HG03457 (cell line): ENCODE data around the gene TMEM184A.
"Not testable (repeated sequence)": the region's sequence is repeated elsewhere in the genome, so short reads cannot be mapped to it uniquely, and the experiment has no call there.

Source experiments
- ATAC-seq: cut with Tn5 transposase; IDR thresholded peaks from one replicate; pipeline ENCODE4 v1.9.1; 2021; ENCODE audit warnings: moderate number of reproducible peaks; ENCODE audit not compliant: unreplicated experiment

TMEM184A gene

GRCh38 chr7:1529383-1530116 is 26.5 kb downstream of the TMEM184A start:
- no peak for ATAC-seq

GRCh38 chr7:1526271-1526754 is 29.7 kb downstream of the TMEM184A start:
- ATAC-seq = no peak

GRCh38 chr7:1525409-1525808 is 30.6 kb downstream of the TMEM184A start:
- no peak for ATAC-seq

- ATAC-seq = no peak
These were observed 32.2 kb downstream of the TMEM184A start for GRCh38 chr7:1523844-1524243.

DNA sequence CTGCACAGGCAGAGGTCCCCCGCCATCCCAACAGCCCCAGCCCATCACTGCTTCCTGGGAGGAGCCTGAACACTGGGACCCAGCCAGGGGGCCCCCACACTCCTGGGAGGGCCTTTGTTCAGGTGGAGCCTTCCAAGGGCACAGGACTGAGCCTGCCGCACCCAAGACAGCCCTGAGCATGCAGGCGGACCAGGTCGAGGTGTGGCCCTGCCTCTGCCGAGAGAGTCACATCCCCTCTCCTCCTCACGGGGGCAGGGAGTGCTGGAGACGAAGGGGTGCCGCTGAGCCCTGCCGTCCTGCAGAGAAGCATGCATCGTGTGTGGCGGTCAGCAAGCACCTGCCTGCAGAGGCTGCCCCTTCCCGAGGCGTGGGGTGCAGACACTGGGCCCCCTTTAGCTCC is 32.8 kb downstream of the TMEM184A start:
- ATAC-seq = no peak

GRCh38 chr7:1521456-1521855 is 34.5 kb downstream of the TMEM184A start:
- no peak for ATAC-seq

DNA sequence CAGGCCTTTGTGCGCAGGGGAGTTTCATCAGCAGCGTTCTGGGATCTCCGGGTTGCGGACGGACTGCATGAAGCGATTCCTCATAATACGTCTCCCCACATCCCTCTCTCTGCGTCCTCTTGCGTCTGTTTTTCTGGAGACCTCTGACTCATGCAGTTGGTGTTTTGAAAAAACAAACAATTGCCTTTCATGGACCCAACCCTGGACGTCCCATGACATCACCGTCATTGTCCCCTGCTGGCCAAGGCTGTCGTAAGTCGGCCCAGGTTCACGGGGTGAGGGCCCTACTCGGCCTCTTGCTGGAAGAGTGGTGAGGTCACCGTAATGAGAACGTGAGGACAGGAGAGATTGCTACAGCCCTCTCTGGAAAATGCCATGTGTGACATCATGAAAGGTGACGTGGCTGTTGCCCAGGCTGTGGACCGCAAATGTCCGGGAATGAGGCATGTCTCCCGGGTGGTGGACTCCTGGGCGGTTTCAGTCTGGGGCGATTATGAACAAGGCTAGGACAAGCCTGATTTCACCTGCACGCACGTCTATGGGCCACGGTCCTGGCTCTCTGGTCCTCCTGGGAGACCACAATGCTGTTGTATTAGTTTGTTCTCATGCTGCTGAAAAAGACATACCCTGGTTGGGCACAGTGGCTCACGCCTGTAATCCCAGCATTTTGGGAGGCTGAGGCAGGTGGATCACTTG is 35.3 kb downstream of the TMEM184A start:
- ATAC-seq = no peak

DNA sequence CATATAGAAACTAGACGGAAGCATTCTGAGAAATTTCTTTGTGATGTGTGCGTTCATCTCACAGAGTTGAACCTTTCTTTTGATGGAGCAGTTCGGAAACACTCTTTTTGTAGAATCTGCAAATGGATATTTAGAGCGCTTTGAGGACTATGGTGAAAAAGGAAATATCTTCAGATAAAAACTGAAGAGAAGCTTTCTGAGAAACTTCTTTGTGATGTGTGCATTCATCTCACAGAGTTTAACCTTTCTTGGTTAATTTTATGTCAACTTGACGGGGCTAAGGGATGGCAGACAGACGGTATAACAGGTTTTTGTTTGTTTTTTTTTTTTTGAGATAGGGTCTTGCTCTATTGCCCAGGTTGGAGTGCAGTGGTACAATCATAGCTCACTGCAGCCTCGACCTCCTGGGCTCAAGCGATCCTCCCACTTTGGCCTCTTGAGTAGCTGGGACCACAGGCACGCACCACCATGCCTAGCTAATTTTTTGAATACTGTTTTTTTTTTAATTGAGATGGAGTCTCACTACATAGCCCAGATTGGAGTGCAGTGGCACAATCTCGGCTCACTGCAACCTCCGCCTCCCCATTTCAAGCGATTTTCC is 36.6 kb downstream of the TMEM184A start:
- not testable (repeated sequence) for ATAC-seq

- no peak for ATAC-seq
These were observed 39.3 kb downstream of the TMEM184A start for GRCh38 chr7:1516586-1517251.

DNA sequence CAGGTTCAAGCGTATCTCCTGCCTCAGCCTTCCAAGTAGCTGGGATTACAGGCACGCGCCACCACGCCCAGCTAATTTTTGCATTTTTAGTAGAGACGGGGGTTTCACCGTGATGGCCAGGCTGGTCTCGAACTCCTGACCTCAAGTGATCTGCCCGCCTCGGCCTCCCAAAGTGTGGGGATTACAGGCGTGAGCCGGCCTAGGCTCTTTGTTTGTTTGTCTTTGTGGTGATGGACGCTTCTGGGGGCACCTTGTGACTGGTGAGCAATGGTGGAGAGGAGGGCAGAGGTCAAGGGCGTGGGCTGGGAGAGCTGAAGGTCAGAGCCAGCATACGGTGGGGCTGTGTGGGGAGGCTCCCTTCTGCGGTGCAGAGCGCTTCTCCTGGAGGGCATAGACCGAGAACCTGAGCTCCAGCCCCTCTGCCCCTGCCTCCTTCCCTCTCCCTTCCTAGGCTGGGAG is 40.5 kb downstream of the TMEM184A start:
- not testable (repeated sequence) for ATAC-seq

DNA sequence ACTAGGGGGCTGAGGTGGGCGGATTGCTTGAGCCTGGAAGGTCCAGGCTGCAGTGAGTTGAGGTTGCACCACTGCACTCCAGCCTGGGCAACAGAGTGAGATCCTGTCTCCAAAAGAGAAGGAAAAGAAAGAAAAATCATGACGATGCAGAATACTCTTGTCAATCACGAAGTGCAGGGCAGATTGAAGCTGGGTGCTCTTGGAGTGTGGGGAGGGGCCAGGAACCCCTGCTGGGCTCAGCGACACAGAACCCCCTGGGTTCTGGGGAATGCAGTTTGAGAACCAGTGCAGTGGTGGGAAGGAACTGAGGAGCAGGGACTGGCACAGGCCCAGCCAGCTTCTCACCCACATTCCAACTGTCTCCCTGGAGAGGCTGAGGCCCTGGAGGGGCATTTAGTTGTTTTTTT is 41.0 kb downstream of the TMEM184A start:
- no peak for ATAC-seq

DNA sequence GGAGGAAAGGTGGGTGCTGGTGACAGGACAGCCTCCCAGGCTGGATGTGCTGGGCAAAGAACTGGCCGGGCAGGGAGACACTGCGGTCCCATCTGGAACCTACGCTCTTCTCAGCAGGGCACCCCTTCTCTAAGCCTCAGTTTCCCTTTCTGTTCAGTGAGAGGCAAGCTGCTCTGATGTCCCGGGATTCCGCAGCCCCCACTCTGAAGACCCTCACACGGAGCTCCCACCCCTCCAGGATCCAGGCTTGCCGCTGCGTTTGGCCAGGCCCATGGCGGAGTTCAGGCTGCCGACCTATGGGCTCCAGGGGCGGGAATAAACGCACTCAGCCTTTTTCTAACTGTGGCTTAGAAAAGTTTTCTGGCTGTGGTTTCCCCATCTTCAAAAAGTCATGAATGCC is 41.6 kb downstream of the TMEM184A start:
- ATAC-seq = no peak

- no peak for ATAC-seq
These were observed 42.3 kb downstream of the TMEM184A start for GRCh38 chr7:1513657-1514095.

DNA sequence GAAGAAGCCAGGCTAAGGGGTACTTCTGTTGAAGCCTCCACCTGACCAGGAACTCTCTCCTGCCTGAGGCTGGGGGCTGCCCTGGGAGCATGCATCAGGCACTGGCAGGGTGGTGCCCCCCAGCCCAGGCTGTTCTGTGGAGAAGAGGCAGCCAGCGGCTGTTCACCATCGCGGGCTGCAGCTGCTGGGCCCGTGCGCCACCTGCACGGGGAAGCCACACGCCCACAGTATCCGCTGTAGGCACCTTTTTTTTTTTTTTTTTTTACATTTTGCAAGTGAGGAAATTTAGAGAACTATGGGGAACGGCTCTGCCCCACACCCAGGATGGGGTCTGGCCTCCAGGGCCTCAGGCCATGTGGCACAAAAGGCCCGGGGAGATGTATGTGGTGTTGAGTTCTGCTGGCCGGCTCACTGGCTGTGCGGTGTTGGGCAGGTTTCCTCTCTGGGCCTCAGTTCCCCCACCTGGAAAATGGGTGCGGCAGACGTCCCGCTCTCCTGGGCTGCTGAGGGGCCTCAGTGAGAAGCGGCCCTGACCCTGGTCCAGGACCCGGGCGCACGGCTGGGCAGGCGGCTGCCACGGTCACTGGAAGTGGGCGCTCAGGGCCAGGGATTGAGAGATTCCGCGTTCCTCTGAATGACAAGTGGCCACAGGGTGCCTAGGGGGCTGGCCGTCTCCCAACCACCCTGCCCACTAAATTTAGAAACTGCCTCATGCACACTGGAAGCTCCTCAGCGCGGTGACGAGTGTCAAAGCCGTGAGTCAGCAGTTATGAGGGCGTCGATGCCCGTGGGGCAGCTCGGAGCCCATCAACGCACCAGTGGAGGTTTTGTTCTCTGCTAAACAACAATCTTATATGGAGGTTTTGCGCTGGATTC is 43.0 kb downstream of the TMEM184A start:
- no peak for ATAC-seq

DNA sequence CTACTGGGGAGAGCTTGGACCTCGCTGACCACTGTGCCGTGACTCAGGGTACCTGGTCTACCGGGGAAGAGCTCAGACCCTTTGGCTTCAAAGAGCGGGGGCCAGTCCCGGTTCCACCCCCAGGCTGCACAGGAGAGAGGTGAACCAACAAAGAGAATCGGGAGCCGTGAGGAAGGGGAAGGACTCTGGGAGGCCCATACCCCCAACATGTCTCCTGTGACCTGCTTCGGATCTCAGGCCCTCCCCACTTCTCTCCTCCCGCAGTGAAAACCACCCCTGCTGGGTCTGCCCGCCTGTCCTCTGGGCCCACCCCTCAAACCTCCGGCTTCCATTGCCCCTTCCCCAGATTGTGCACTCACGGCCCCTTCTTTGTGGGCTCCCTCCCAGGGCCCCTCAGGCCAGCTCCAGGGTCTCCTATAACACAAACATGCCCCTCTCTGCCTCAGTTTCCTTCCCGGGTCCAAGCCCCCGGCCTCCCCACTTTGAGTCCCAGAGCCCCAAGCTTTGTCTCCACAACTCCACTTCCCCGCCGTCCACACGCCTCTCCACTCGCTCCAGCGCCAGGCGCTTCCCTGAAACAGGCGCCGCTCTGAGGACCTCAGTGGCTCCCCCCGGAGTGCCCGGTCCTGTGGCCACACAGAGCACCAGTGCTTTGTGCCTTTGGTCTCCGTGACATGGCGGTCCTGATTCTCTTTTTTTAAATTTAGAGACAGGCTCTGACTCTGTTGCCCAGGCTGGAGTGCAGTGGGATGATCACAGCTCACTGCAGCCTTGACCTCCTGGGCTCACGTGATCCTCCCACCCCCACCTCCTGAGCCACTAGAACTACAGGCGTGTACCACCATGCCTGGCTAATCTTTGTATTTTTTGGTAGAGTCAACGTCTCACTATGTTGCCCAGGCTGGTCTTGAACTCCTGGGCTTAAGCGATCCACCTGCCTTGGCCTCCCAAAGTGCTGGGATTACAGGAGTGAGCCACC is 44.3 kb downstream of the TMEM184A start:
- no peak for ATAC-seq

- ATAC-seq = no peak
These were observed 45.2 kb downstream of the TMEM184A start for GRCh38 chr7:1510780-1511154.

DNA sequence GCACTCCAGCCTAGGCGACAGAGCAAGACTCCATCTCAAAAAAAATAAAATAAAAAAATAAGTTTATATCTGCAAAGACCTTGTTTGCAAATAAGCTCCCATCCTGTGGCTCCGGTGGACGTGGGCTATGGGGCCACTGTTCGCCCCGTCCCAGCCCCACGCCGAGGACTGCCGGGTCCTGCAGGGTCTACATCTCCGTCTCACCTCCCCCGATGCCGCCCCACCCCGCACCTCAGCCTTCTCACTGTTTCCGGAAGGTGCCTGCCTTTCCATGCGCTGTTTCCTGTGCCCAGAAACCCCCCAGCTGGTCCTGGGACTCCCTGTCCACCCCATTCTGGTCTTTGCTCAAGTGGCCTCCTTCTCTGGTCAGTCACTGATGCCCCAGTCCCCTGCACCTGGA is 46.8 kb downstream of the TMEM184A start:
- ATAC-seq = no peak

DNA sequence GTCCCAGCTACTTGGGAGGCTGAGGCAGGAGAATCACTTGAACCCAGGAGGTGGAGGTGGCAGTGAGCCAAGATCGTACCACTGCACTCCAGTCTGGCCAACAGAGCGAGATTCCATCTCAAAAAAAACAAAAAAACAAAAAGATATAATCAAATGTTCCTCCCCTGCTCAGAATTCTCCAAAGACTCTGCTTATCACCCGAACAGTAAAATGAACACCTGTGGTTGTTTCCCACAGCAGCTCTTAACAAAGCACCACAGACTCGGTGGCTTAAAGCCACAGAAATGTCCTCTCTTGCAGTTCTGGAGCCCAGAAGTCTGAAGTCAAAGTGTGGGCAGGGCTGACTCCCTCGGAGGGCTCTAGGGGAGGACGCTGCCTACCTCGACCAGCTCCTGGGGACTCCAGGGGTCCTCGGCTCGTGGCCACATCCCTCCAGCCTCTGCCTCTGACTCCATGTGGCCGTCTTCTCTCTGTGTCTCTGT is 47.7 kb downstream of the TMEM184A start:
- no peak for ATAC-seq
